GM12865 (cell line): ENCODE results near the gene PTCD3.
A peak's percentile ranks its signal among the peaks of the same experiment; 100 is the strongest.

Source experiments
- DNase-seq: peaks from one replicate; pipeline ENCODE4 v3.0.0; 2010; ENCODE audit warnings: low read depth
- H3K4me3 ChIP-seq: 2 replicates; pipeline ENCODE4 v1.5.1; 2011; ENCODE audit warnings: mild to moderate bottlenecking, low read depth, low read length, control low read depth
- TF ChIP-seq, protein P1 (sequence below): IDR thresholded peaks from 2 replicates; pipeline ENCODE4 v1.5.1; 2011; ENCODE audit warnings: low read length, control low read depth, low read depth, inconsistent platforms; ENCODE audit not compliant: insufficient read depth; ENCODE audit errors: missing control alignments

The PTCD3 gene

DNA sequence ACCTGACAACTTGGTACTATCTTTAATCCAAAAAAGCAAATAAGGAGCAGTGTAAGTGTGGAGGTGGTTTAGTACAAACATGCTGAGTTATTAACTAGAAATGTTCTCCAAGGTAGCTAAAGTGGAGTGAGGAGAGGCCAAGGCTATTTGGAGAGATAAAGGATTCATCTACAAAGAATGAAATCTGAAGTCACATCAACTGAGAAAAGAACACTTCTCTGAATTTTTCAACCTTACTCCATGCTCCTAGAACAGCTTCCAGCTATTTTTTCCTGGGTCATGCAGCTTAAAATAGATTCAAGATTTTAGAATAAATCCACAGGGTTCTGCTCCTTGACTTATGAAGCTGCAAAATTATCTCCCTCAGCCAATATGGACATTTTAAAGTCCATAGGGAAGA, 70.6 kb downstream of the PTCD3 start:
- no peak overlapping the region for H3K4me3 ChIP-seq
- TF ChIP-seq, protein P1, sequence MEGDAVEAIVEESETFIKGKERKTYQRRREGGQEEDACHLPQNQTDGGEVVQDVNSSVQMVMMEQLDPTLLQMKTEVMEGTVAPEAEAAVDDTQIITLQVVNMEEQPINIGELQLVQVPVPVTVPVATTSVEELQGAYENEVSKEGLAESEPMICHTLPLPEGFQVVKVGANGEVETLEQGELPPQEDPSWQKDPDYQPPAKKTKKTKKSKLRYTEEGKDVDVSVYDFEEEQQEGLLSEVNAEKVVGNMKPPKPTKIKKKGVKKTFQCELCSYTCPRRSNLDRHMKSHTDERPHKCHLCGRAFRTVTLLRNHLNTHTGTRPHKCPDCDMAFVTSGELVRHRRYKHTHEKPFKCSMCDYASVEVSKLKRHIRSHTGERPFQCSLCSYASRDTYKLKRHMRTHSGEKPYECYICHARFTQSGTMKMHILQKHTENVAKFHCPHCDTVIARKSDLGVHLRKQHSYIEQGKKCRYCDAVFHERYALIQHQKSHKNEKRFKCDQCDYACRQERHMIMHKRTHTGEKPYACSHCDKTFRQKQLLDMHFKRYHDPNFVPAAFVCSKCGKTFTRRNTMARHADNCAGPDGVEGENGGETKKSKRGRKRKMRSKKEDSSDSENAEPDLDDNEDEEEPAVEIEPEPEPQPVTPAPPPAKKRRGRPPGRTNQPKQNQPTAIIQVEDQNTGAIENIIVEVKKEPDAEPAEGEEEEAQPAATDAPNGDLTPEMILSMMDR, result no peak
- DNase-seq, result no peak

DNA sequence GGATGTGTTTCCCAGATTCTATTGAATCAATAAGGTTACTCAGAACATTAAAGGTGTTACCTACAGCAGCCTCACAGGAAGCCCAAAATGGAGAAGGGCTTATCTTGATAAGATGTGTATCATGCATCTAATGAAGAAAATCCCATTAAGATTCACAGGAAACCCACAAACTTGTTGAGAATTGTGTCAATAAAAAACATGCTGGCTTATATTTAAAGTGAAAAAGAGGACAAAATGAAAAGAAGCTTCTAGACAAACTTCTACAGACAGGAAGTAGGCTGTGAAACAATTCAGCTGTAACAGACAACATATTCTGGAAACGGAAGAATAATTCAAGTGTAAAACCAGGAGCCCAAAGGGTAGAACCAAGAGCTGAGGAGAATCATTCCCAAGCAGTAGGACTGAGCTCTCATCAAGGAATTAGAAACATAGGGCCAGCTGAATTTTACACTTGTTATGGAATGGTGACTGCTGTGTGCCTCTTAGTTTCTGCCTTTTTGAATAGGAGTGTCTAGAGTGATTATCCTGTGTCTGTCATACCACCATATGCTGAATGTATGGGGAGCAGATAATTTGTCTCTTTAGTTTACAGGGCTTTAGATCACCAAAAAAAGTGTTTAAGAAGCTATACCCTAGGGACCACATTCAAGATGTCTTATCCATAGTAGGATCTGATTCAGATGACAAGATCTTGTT, 79.6 kb downstream of the PTCD3 start:
- no peak for DNase-seq
- TF ChIP-seq, protein P1, result no peak
- H3K4me3 ChIP-seq, result peak overlapping the region; percentile 14; the same call in 1 of the 2 replicates

DNA sequence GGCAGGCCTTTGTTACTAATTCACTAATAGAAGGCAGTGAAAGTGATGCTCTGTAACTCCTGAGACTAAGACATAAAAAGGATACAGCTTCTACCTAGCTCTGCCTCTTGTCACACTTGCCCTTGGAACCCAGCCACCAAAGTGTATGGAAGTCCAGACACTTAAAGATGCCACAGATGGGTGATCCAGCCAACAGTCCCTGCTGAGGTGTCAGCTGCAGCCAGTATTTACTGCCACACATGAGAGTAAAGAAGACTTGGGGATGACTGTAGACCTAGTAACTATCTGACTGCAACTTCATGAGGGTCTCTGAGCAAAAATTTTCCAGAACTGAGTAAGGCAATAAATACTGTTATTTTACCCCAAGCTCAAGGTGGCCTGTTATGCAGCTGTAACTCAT, 80.4 kb downstream of the PTCD3 start:
- no peak overlapping the region for H3K4me3 ChIP-seq
- TF ChIP-seq, protein P1, result no peak
- no peak for DNase-seq

DNA sequence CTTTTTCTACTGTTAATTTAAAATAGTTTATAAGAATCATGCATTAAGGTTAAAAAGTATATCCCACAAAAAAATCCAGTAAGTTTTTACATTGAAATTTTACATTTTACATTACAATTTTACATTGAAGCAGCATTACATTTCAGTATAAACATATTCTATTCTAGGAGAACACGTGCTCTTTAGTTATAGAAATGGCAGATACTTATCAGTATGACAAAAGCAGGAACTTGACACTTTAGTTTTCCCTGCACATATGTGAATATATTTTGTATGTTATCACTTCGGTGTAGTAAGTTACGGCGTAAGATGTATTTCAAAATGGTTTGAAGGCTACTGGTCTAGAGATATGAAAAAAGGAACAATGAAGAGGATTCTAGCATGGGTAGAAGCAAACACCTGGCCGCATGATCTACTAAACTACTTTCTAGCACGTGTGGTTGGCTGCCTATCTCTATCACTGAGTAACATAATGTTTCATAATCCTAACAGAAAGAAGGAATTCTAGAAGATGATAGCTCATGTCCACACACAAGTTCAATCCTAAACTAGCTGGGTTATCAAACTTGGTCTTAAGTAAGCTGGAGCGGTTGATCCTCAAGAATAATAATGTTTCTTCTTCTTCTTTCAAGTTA, 83.9 kb downstream of the PTCD3 start:
- DNase-seq, result no peak
- TF ChIP-seq, protein P1, result no peak
- no peak overlapping the region for H3K4me3 ChIP-seq
